OCI-LY3 (cell line): ENCODE results near the gene MTHFD1.

Experiments used
- EZH2phosphoT487 ChIP-seq: fragments of 200-600 bp; shearing (Covaris generic); IDR thresholded peaks from 2 replicates; pipeline ENCODE4 v1.6.1; 2018; ENCODE audit warnings: antibody characterized with exemption, mixed run types, low read depth
- TF ChIP-seq, protein P1 (sequence below): fragments of 200-600, 300-600 bp; sonication (generic); IDR thresholded peaks from 2 replicates; pipeline ENCODE4 v1.5.1; 2014; ENCODE audit warnings: antibody characterized with exemption, low read length, low read depth

DNA sequence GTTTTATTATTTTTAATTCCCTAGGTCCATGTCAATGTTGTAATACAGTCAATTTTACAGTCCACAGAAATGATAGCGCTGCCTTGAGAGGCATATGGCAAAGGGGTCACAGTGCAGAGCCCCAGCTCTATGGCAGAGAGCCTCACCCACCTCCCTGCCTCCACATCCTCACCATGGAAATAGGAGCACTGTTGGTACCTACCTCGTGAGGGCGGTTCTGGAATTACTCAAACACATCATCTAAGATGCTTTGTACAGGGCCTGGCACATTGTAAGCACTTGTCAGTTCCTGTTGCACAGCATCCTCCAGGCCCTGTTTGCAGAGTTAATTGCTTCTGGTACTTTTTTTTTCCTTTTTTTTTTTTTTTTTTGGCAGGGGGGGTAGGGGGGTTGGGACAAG, 73.1 kb downstream of the MTHFD1 start:
- TF ChIP-seq, protein P1, sequence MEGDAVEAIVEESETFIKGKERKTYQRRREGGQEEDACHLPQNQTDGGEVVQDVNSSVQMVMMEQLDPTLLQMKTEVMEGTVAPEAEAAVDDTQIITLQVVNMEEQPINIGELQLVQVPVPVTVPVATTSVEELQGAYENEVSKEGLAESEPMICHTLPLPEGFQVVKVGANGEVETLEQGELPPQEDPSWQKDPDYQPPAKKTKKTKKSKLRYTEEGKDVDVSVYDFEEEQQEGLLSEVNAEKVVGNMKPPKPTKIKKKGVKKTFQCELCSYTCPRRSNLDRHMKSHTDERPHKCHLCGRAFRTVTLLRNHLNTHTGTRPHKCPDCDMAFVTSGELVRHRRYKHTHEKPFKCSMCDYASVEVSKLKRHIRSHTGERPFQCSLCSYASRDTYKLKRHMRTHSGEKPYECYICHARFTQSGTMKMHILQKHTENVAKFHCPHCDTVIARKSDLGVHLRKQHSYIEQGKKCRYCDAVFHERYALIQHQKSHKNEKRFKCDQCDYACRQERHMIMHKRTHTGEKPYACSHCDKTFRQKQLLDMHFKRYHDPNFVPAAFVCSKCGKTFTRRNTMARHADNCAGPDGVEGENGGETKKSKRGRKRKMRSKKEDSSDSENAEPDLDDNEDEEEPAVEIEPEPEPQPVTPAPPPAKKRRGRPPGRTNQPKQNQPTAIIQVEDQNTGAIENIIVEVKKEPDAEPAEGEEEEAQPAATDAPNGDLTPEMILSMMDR, result no peak
- TF ChIP-seq EZH2phosphoT487, result no peak
